GM12875 (cell line): ENCODE results near the gene ADIPOR1.

Experiments
- H3K4me3 ChIP-seq: one replicate; pipeline ENCODE4 v1.5.1; 2011; ENCODE audit warnings: low read depth, low read length, control low read depth
- CTCF ChIP-seq: IDR thresholded peaks from 2 replicates; pipeline ENCODE4 v1.5.1; 2011; ENCODE audit warnings: low read depth, mild to moderate bottlenecking, control low read depth, inconsistent platforms, low read length, moderate library complexity, borderline replicate concordance; ENCODE audit not compliant: insufficient read depth

Gene ADIPOR1

GRCh38 chr1:202968351-202968750 lies 10.2 kb upstream of the ADIPOR1 start:
- no peak overlapping the region for H3K4me3 ChIP-seq
- no peak for TF ChIP-seq CTCF

DNA sequence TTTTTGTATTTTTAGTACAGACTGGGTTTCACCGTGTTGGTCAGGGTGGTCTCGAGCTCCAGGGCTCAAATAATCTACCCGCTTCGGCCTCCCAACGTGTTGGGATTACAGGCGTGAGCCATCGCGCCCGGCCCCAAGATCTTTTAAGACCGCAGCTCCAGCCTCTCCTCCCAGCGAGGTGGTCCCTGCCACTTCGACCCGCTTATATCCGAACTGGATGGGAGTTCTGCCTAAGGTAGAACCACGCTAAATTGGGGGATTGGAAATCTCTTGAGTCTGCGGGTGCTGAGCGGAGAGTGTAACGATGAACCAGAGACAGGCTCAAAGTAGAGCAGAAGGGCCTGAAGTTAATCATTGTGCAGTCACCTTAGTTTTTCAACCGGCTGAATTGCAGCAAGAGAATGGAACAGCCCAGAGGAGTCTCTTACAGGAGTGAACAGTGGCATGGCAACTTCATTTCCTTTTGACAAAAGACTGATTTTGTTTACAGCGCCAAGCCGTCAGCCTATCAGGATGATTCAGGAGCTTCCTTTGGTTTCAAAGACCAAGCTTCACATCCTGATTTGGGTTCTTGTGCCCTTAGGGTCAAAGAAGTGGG lies 9.7 kb upstream of the ADIPOR1 start:
- no peak for TF ChIP-seq CTCF
- peak overlapping the region; percentile 58 for H3K4me3 ChIP-seq

- no peak for TF ChIP-seq CTCF
- H3K4me3 ChIP-seq: peak overlapping the region; percentile 95
Observed at GRCh38 chr1:202966006-202966898, 8.1 kb upstream of the ADIPOR1 start.

GRCh38 chr1:202965422-202965821 lies 7.3 kb upstream of the ADIPOR1 start:
- no peak overlapping the region for H3K4me3 ChIP-seq
- TF ChIP-seq CTCF: no peak

GRCh38 chr1:202964791-202965410 lies 6.8 kb upstream of the ADIPOR1 start:
- H3K4me3 ChIP-seq: no peak overlapping the region
- no peak for TF ChIP-seq CTCF

- TF ChIP-seq CTCF: no peak
- H3K4me3 ChIP-seq: no peak overlapping the region
Observed at GRCh38 chr1:202961220-202961880, 3.2 kb upstream of the ADIPOR1 start.
